Right kidney (tissue), 1 donor: ENCODE measurements around the gene MARF1.
A peak's percentile ranks its signal among the peaks of the same experiment; 100 is the strongest.
"Not testable (repeated sequence)": the region's sequence is repeated elsewhere in the genome, so short reads cannot be mapped to it uniquely, and the experiment has no call there.

Experiments used
- DNase-seq: peaks from one replicate; pipeline ENCODE4 v3.0.0-alpha.2; 2016

MARF1 gene

DNA sequence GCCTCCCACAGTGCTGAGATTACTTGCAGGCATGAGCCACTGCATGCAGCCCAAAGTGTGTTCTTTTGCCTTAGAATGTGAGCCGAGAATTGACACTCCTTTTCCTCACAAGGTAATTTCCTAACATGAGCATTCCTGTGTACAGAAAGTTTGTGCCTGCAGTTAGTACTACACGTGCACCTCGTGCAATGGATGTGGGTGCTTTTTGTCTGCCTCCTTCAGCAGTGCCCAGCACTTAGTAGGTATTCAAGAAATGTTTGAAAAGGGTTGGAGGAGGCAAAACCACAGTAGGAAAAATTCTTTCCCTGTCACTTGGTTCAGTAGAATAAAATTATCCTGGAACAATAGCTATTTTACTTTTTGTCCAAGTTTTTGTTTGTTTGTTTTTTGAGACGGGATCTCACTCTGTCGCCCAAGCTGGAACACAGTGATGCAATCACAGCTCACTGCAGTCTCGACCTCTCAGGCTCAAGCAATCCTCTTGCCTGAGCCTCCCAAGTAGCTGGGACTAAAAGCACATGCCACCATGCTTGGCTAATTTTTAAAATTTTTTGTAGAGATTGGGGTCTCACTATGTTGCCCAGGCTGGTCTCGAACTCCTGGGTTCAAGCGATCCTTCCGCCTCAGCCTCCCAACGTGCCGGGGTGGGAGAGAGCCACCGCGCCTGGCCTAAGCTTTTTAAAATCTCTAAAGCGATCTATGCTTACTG is 9.5 kb upstream of the MARF1 start:
- no peak for DNase-seq

DNA sequence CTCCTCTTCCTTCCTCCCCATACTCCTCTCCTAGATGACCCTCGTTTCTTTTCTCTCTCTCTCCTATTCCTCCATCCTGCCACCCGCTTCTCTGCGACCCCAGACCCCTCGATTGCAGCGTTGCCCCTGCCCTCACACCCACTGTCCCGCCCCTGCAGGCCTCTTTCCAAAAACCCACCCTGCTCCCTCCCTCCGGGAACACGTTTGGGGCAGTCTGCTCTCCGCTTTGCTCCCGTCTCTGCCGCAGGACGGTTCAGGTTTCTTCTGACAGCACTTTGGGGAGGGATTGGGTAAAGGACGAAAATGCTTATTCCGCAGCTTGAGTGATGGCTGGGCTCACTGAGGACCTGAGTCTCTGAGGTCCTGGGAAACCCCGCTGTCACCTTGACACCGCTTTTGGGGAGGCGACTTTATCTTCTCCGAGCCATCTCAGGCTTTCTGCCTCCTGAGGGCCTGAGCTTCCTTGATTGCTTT is 7.8 kb upstream of the MARF1 start:
- DNase-seq: no peak

DNA sequence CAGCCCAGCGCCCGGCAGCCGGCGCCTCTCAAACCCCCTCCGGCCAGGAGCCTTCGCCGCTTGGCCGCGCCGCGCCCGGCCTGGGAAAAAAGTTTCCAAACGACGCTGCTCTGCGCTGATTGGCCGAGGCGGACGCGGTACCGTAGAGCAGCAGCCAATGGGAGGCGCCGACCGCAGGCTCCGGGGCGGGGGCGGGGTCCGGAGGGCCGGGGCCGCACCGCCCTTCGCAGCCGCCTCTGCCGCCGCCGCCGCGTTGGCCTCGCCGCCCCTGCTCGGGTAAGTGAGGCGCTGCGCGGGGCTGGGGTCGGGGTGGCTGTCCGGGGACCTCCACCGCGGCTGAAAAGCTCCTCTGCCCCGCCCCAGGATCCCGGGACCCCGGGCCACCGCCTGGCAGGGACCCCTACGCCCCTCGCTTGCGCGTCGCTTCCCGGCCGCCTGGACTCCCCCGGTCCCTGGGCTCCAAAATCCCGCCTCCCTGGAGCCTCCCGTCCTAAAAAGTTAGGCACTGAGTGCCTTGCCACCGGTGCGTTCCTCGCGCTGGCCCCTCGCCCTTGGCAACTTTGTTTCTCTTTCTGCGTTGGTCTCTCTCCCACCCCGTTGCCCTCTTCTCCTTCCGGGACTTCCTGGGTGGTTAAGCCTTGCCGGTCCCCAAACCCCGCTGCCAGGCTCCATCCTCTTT is 7.2 kb upstream of the MARF1 start, which contains the start of gene NDE1:
Gene NDE1 (plus strand): TSS at position 227 of the 679 bp plus-strand sequence. CDS start 14,534 bp downstream, outside the sequence.
- DNase-seq: peak; percentile 80

DNA sequence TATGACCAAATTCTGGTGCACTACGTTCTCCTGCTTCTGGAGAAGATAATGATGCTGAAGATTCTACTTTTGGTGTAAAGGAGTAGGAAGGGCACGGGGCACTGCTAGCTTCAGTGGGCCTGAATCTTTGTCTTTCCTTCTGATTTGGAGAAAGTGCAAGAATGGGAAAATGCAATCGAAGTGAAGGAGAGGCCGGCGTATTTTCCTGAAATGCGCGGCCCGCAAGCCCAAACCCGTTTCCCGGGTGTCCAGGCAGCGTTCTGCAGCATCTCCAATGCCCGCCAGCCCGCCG is 6.7 kb upstream of the MARF1 start:
- no peak for DNase-seq

DNA sequence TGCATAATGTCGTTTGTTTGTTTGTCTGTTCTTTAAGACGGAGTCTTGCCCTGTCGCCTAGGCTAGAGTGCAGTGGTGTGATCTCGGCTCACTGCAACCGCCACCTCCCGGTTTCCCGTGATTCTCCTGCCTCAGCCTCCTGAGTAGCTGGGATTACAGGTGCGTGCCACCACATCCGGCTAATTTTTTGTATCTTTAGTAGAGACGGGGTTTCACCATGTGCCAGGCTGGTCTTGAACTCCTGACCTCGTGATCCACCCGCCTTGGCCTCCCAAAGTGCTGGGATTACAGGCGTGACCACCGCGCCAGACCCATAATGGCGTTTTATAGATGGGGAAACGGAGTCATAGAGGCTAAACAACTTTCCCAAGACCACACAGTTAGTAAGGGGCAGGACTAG is 6.4 kb upstream of the MARF1 start:
- DNase-seq: not testable (repeated sequence)

DNA sequence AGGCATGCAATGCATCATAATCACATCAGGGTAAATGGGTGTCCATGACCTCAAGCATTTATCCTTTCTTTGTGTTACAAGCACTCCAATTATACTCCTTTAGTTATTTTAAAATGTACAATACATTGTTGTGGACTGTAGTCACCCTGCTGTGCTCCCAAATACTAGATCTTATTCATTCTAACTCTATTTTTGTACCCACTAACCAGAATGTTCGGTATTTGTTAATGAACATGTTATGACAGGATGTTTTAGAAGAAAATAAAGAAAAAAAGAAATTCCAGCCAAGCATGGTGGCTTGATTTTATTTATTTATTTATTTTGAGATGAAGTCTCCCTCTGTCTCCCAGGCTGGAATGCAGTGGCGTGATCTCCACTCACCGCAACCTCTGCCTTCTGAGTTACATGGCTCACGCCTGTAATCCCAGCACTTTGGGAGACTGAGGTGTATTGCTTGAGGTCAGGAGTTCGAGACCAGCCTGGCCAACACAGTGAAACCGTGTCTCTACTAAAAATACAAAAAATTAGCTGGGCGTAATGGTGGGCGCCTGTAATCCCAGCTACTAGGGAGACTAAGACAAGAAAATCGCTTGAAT is 5.3 kb upstream of the MARF1 start:
- DNase-seq: no peak

DNA sequence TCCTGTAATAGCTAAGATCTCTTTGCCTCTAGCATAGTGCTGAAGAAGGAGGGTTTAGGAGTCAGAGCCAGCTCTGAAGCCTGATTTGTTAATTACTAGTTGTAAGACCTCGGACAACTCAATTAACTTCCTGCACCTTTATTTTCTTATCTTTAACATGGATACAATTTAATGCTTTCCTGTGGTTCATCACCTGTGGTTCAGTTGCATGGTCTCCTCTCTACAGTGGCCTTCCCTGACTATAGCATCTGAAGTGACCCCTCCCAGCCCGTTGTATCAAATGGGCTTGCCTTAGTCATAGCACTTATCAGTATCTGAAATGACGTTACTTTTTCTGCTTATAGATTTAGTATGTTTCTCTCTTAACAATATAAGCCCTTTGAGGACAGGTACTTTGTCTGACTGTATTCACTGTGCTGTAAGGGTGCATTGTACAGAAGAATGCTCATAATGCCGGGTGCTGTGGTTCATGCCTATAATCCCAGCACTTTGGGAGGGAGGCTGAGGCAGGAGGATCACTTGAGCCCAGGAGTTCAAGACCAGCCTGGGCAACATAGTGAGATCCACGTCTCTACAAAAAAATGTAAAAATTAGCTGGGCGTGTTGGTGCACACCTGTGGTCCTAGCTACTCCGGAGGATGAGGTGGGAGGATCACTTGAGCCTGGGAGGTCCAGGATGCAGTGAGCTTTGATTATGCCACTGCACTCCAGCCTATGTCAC is 4.5 kb upstream of the MARF1 start:
- DNase-seq: no peak

DNA sequence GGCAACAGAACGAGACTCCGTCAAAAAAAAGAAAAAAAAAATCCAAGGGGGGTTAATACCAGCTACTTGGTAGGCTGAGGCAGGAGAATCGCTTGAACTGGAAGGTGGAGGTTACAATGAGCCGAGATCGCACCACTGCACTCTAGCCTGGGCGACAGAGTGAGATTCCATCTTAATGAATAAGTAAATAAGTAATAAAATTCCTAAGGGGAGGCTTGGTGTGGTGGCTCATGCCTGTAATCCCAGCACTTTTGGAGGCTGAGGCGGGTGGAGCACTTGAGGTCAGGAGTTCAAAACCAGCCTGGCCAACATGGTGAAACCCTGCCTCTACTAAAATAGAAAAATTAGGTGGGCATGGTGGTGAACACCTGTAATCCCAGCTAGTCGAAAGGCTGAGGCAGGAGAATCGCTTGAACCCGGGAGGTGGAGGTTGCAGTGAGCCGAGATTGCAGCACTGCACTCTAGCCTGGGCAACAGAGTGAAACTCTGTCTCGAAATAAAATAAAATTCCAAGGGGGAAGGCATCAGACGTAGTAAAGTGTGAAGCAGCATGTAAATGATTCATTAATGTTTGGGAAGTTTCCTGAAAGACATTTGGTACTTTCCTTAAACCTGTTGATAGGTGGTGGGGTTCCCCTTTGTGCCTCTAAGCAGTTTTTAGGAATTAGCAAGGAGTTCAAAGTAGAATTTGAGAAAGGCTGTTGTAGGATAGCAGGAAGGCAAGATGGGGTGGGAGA is 3.8 kb upstream of the MARF1 start:
- DNase-seq: not testable (repeated sequence)

DNA sequence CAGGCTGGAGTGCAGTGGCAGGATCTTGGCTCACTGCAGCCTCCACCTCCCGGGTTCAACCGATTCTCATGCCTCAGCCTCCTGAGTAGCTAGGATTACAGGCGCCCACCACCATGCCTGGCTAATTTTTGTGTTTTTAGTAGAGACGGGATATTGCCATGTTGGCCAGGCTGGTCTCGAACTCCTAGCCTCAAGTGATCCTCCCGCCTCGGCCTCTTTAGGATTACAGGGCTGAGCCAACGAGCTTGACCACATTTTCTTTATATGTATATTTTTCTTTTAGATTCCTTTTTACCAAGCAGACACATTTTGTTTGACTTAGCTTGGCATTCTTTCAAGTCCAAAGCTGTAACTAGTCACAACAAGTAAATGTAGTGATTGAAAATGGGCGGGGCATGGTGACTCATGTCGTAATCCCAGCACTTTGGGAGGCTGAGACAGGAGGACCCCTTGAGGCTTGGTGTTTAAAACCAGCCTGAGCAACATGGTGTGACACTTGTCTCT is 2.1 kb upstream of the MARF1 start:
- not testable (repeated sequence) for DNase-seq

DNA sequence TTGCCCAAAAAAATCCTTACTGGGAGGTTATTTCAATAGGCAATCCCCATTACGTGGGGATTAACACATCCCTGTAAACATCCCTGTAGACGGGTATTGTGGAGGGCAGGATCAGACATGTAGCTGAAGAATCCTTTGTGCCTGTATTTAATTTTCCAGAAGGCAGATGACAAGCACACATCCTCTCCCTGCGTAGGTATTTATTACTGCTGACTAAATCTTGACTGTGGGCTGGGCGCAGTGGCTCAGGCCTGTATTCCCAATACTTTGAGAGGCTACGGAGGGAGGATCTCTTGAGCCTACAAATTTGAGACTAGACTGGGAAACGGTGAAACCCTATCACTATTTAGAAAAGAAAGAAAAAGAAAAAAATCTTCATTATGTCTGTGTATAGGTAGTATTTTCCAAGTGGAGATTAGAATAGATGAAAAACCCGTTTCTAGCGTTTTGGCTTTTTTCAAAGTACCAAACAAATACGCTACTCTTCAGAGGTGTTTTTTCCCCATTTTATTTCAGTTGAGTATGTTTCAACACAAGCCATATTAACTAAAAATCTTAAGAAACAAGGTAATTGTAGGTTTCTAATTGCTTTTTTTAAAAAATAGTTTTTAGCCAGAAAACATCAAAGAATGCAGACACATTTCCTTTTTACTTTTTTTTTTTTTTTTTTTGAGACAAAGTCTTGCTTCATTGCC is 1.5 kb upstream of the MARF1 start:
- no peak for DNase-seq

DNA sequence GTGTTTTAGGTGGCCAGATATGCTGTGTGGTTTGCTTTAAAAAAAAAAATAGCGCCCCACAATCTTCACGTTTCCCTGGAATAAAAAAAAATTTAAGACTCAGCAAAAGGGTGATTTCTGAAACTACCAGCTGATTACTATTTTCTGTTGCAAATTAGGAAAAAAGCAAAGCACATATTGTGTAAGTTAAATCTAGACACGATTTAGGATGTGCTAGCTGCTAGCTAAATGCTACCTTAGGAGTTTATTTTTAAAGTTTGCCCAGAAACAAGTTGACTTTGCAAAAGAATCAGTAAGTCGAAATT is 944 bp upstream of the MARF1 start:
- no peak for DNase-seq

DNA sequence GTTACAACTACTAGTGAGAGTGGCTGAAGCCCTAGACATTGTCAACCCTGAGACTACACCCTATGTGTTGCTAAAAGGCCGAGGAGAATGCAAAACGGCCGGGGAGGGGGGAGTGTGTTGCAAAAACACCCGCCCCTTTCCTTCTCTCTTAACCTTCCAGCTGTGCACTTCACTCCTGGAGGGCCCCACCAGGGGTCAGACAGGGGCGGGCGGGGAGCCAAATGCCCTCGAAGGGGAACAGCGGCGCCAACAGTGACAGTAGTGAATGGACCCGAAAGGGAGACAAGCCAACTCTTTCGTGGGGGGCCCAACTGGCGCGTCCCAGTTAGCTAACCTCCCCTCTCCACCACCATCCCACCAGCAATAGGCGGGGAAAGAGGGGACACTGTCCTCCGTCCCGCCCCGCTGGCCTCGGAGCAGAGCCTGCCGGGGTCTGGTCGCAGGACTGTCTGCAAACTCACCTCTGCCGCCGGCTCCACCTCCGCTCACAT is 352 bp downstream of the MARF1 start:
- DNase-seq: peak; percentile 79

DNA sequence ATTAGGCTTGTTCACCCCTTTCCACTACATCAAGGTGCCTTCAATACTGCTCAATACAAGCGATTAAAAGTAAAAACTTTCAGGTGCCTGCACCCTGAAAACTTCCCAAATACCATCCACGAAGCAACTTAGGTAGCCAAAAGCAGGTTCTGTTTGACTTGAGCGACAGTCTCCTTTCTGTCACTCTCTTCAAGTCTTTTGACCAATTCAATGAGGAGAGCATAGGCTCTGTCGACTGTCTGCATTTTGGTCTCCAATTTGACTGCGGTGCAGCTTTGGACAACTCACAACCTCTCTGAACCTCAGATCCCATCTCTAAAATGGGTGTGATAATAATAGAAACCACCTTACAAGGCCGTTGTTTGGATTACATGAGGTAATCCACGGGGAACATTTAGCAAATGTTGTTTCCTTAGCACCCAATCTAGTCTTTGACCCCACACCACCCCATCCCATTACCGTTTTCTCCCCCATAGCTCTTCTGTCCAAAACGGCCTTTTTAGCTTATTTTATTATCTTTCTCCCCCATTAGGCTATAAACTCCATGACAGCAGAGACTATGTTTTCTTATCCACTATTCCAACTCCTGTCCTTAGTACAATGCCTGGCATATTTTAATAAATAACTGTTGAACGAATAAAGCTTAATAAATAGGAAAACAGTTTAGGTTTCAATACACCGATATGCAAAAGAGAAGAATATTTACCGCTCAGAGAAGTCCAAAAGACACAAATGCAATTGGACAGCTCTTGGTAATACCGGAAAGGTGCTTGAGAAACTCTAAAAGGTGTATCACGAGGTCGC is 999 bp downstream of the MARF1 start:
- DNase-seq: no peak

DNA sequence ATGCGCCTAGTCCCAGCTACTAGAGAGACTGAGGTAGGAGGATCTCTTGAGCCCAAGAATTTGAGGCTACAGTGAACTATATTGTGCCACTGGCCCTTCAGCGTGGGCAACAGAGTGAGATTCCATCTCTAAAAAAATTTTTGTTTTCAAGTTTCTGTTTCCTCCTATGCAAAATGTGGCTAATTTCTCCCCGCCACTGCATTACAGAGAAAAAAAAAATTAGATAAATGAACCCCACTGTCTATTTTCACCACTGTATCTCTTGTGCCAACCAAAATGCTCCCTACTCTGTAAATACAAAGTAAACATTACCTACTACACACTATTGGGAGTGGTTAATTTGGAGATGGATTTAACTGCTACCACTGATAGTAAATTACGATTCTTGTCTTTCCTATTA is 2.0 kb downstream of the MARF1 start:
- no peak for DNase-seq

DNA sequence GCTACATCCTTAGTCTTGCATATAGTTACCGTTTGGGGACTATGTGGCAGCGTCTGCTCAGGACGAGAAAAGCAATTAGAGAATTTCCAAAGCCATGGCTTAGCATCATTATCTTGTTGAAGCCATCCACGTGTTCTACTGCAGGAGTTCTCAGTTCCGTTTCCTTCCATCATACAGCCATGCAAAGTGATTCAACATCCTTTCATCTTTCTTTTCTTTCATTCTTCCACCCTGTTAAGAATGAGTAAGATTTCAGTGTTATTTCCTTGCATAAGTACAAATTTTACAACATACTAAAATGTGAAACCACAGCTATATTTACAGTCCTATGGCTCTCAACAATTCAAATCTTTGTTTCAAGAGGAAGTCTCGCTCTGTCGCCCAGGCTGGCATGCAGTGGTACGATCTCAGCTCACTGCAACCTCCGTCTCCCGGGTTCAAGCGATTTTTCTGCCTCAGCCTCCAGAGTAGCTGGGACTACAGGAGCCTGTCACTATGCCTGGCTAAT is 3.8 kb downstream of the MARF1 start:
- DNase-seq: no peak

DNA sequence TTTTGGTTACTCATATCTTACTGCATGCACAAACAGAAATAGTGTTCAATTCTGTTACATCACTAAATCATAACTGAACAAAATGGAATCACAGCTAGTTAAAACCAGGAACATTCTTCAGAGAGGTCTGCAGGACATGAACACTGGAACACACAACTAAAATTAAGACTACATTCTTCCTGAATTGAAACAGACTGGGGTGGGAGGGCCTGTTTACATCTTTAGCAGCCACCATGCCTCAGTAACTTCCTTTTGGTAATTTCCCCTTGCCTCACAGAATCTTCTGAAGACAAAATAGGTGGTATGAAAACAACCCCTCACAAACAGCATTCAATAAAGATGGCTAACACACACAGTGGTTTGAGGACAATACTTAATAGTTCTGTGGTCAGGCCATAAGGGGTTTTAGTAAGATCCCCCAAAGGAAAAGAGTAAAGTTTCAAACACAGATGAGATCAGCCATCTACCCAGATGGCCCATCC is 6.5 kb downstream of the MARF1 start:
- DNase-seq: no peak

DNA sequence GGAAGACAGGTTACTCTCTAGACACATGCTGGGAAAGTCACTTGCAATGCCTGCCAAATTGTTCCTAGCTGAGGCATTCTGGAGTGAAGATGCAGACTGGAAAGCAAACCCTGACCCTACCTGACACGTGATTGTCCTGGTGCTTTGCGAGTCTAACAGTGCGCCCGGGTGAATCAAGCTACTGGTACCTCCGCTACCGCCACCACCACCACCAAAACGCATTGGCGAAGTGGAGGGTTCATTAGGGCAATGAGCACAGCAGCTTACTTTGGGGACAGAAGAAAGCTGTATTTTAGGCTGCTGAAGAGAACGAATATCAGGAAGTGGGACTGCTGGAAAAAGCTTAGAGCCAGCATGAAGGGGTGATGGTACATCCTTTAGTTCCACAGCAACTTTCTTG is 7.0 kb downstream of the MARF1 start:
- DNase-seq: no peak

DNA sequence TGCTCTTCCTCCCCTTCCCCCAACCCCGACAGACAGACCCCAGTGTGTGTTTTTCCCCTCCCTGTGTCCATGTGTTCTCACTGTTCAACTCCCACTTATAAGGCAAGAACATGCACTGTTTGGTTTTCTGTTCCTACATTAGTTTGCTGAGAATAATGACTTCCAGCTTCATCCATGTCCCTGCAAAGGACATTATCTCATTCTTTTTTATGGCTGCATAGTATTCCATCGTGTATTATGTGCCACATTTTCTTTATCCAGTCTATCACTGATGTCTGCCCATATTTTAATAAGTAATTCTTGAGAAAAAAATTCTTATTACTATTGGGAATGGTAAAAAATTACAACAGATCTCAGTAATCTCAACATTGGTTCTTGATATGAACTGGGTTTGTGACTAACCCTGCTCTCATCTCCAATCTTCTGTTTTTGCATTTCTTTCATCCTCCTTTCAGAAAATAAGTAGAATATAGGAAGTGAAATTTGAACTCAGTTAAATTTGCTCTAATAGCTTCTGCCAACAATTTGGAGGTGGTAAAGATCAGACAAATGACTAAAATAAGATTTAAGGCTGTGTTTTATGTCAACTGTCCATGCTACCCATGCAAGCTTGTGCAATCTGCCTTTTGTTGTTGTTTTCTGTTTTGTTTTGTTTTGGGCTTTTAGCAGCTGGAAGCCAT is 11.1 kb downstream of the MARF1 start:
- DNase-seq: no peak

DNA sequence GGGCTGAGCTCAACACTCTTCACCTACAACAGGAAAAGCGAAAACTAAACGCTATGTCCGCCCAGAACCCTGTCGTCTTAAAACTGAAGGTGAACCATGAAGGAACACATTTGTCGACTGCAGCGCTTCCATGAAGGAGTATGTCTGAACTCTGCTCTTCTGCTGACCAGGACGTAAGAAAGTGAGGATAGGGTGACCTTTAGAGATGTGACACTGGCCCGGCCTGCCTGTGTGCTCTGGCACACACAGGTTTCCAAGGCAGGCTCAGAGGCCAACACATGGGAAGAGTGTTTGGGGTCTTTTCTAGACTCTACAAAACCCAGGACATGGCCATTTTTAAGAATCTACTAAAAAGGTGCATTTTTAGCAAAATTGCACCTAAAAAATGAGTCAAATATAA is 21.1 kb downstream of the MARF1 start:
- no peak for DNase-seq

DNA sequence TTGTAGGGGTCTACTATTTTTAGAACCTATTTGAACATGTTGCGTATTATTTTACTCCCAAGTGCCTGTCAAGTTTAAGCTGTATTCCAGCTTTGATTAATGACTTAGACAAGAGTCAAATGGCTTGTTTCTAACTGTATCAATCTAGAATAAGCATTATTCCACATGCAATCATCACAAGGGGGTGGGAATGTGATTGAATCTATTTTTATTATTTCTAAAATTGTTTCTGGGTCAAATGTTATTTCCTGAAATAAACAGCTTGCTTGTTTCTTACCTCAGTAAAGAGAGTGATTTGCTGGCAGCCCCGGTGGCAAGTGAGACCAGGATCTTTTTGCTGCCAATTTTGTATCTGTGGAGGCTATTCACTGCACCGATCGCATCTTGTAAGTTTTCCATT is 21.5 kb downstream of the MARF1 start:
- DNase-seq: no peak
